Testis (tissue), 3 donors: ENCODE data around the gene ZNF143. TPM values are rescaled to one million over a fixed set of nuclear protein-coding genes. Genes with fewer than 3 reads are reported as not detected.

Source experiments
- DNase-seq: peaks from one replicate; pipeline ENCODE4 v3.0.0-alpha.2; 2019
- H3K27ac ChIP-seq, 2 donors: fragments of 200-600 bp; sonication (generic); one replicate each; pipeline ENCODE4 v1.5.1; 2019
- H3K27me3 ChIP-seq: fragments of 200-600 bp; sonication (generic); one replicate; pipeline ENCODE4 v1.5.1; 2019
- H3K36me3 ChIP-seq: fragments of 200-600 bp; sonication (generic); one replicate; pipeline ENCODE4 v1.5.1; 2017; ENCODE audit warnings: low read depth; ENCODE audit errors: missing control alignments
- H3K4me1 ChIP-seq: fragments of 200-600 bp; sonication (generic); one replicate; pipeline ENCODE4 v1.5.1; 2019
- H3K4me3 ChIP-seq, 2 donors: fragments of 200-600 bp; sonication (generic); one replicate each; pipeline ENCODE4 v1.5.1; 2017 to 2019
- H3K9me3 ChIP-seq: fragments of 200-600 bp; sonication (generic); one replicate; pipeline ENCODE4 v1.5.1; 2017
- CTCF ChIP-seq, 3 experiments: fragments of 450-650 bp in 2 of 3; fragments of 200-600 bp in 1 of 3; sonication (generic) in 1 of 3; IDR thresholded peaks; one replicate each; pipeline ENCODE4 v1.5.1; 2016 to 2019; ENCODE audit warnings: antibody characterized with exemption in 3 of 3, mild to moderate bottlenecking in 2 of 3, moderate library complexity in 1 of 3
- POLR2A ChIP-seq: fragments of 450-650 bp; IDR thresholded peaks from one replicate; pipeline ENCODE4 v1.6.1; 2017; ENCODE audit warnings: antibody characterized with exemption, mild to moderate bottlenecking, moderate library complexity
- WGBS, 2 donors: methylation state at CpG; one replicate each; pipeline ENCODE4 v1.1.5; 2018; 5-methylcytosine and 5-hydroxymethylcytosine counted together
- intact Hi-C: fragments of 100-400 bp; cut with DNase I; formaldehyde crosslinking; loops from one replicate; pipeline ENCODE4 v1.15.1; 2023; ENCODE audit warnings: low total_unique reads
- polyA plus RNA-seq: library from polyadenylated mRNA; stranded (reverse); fragments of 350-450 nt; fragmentation: Illumina TruSeq; extraction: RNeasy Lipid Tissue Mini Kit (QIAGEN cat#74804); gene quantifications from one replicate; pipeline ENCODE4 v1.2.3, GENCODE V29; 2014; ENCODE audit warnings: low read depth, low replicate concordance; ENCODE audit not compliant: insufficient read depth
- total RNA-seq, 2 donors: library from RNA; depleted of rRNA; stranded (reverse); fragments of >200 nt; gene quantifications; one replicate each; pipeline ENCODE4 v1.2.3, GENCODE V29; 2016

The ZNF143 gene
- total and polyA plus RNA-seq, 3 donors from 2014 or later, result 37.2 to 49.9 (median 43.6) TPM

- Histone ChIP-seq H3K36me3 (no peaks in the 10 kb centered on the region), H3K4me3 (no peak overlapping the region), H3K9me3 (no peaks in the 10 kb centered on the region), H3K27me3 (no peaks in the 10 kb centered on the region), H3K4me1 (peaks cover 32% of the 10 kb centered on the region), H3K27ac (no peak overlapping the region)
- intact Hi-C loops, result no loop called here
- TF ChIP-seq CTCF (IDR thresholded peaks at IDR 0.05) (no peak), POLR2A (no peak)
- no peak for DNase-seq
- 50 to 86% methylated on average over 1 of the region's 1 CpG for WGBS, 2 donors
Observed at GRCh38 chr11:9528136-9528501, 67.3 kb downstream of the ZNF143 start.

GRCh38 chr11:9528573-9529333 is 67.9 kb downstream of the ZNF143 start:
- no peaks in the 10 kb centered on the region for H3K9me3 ChIP-seq
- H3K4me3 ChIP-seq, result no peak overlapping the region
- H3K27ac ChIP-seq, result no peak overlapping the region
- H3K27me3 ChIP-seq, result no peaks in the 10 kb centered on the region
- DNase-seq, result no peak
- WGBS, 2 donors, result 56 to 64% methylated on average over 12 of the region's 12 CpGs
- H3K36me3 ChIP-seq, result no peaks in the 10 kb centered on the region
- intact Hi-C loops, result no loop called here
- peaks cover 32% of the 10 kb centered on the region for H3K4me1 ChIP-seq
- TF ChIP-seq POLR2A (no peak), CTCF (IDR thresholded peaks at IDR 0.05) (no peak)

GRCh38 chr11:9529334-9529650 is 68.5 kb downstream of the ZNF143 start:
- no peak for DNase-seq
- Histone ChIP-seq H3K27ac (no peak overlapping the region), H3K9me3 (no peaks in the 10 kb centered on the region), H3K27me3 (no peaks in the 10 kb centered on the region), H3K4me1 (peaks cover 32% of the 10 kb centered on the region), H3K36me3 (no peaks in the 10 kb centered on the region), H3K4me3 (no peak overlapping the region)
- intact Hi-C loops, result no loop called here
- WGBS, 2 donors, result 63 to 93% methylated on average over 3 of the region's 3 CpGs
- TF ChIP-seq CTCF (IDR thresholded peaks at IDR 0.05) (no peak), POLR2A (no peak)

GRCh38 chr11:9530020-9530621 is 69.3 kb downstream of the ZNF143 start:
- H3K4me1 ChIP-seq, result peaks cover 32% of the 10 kb centered on the region
- 46 to 50% methylated on average over 9 of the region's 9 CpGs for WGBS, 2 donors
- H3K27me3 ChIP-seq, result no peaks in the 10 kb centered on the region
- peak; percentile 35 for DNase-seq
- no peak for TF ChIP-seq POLR2A
- TF ChIP-seq CTCF (IDR thresholded peaks at IDR 0.05), result no peak
- H3K27ac ChIP-seq, result no peak overlapping the region
- intact Hi-C loops, result no loop called here
- H3K36me3 ChIP-seq, result no peaks in the 10 kb centered on the region
- H3K9me3 ChIP-seq, result no peaks in the 10 kb centered on the region
- H3K4me3 ChIP-seq, result no peak overlapping the region
